Kidney (tissue), 22 donors: ENCODE data around the gene THSD8. TPM values are rescaled to one million over a fixed set of nuclear protein-coding genes. Genes with fewer than 3 reads are reported as not detected.

ENCODE experiments used
- DNase-seq, 5 donors: peaks; one replicate each; pipeline ENCODE4 v3.0.0-alpha.2; 2013 to 2020
- FAIRE-seq: peaks from 2 replicates; lab custom pipeline; 2012; peaks lifted over from hg19 to GRCh38; lab: Jason Lieb, UNC
- H3K27ac ChIP-seq, 2 donors: one replicate each; pipeline ENCODE4 v1.7.0; 2013; ENCODE audit warnings: low read depth in 2 of 2, low read length in 2 of 2, inconsistent platforms in 1 of 2
- H3K27me3 ChIP-seq: one replicate; pipeline ENCODE4 v1.7.1; 2013; ENCODE audit warnings: low read length, inconsistent platforms; ENCODE audit not compliant: control insufficient read depth, insufficient read depth
- H3K36me3 ChIP-seq, 3 donors: one replicate each; pipeline versions ENCODE4 v1.7.0 to v1.7.1; 2013; ENCODE audit warnings: low read length in 3 of 3, control low read depth in 1 of 3, inconsistent platforms in 1 of 3; ENCODE audit not compliant: insufficient read depth in 3 of 3, control insufficient read depth in 2 of 3
- H3K4me1 ChIP-seq, 3 donors: one replicate each; pipeline versions ENCODE4 v1.7.0 to v1.7.1; 2013; ENCODE audit warnings: low read length in 3 of 3, inconsistent platforms in 1 of 3, low read depth in 1 of 3; ENCODE audit not compliant: control insufficient read depth in 2 of 3, insufficient read depth in 2 of 3
- H3K4me3 ChIP-seq, 3 donors: one replicate each; pipeline versions ENCODE4 v1.7.0 to v1.8.1; 2013; ENCODE audit warnings: low read length in 3 of 3, control low read depth in 1 of 3, inconsistent platforms in 1 of 3
- H3K9ac ChIP-seq, 3 donors: one replicate each; pipeline versions ENCODE4 v1.7.0 to v1.7.1; 2013; ENCODE audit warnings: low read length in 3 of 3, control low read depth in 1 of 3, inconsistent platforms in 1 of 3
- H3K9me3 ChIP-seq, 3 donors: one replicate each; pipeline versions ENCODE4 v1.7.0 to v1.7.1; 2013; ENCODE audit warnings: low read length in 3 of 3, control low read depth in 1 of 3, inconsistent platforms in 1 of 3; ENCODE audit not compliant: control insufficient read depth in 2 of 3, insufficient read depth in 1 of 3
- CTCF ChIP-seq: IDR thresholded peaks from 3 replicates; pipeline ENCODE4 v1.5.1; 2012; ENCODE audit warnings: mild to moderate bottlenecking, moderate library complexity, borderline replicate concordance; ENCODE audit not compliant: insufficient read depth; ENCODE audit errors: extremely low read depth
- intact Hi-C: fragments of 100-400 bp; cut with DNase I; formaldehyde crosslinking; loops from one replicate; pipeline ENCODE4 v1.11.1; 2022
- long read RNA-seq, 10 donors: library from polyadenylated mRNA in 1 of 10; unstranded in 1 of 10; transcript quantifications; one replicate each; pipeline ENCODE4 v2.0.0 and lab custom pipeline, GENCODE V29; 2021 to 2026
- polyA plus RNA-seq: library from polyadenylated mRNA; stranded (reverse); fragments of 350-450 nt; fragmentation: Illumina TruSeq; extraction: RNeasy Lipid Tissue Mini Kit (QIAGEN cat#74804); gene quantifications from one replicate; pipeline ENCODE4 v1.2.3, GENCODE V29; 2014; ENCODE audit warnings: low read depth, low replicate concordance; ENCODE audit not compliant: insufficient read depth
- total RNA-seq: library from RNA; stranded (reverse); fragmentation: NEBNext Ultra II Directional; extraction: Animal tissue kit (Norgen Biotek cat#: 25700); gene quantifications from one replicate; pipeline ENCODE4 v1.2.1, GENCODE V29; 2021
- donor health status: control.
- donor health status: control.
- donor health status: control.
- donor health status: control.
- donor health status: control.
- donor health status: DM: yes; HTN: yes; CAD: no.
- donor health status: Normal renal cell carcinoma (clear cell type).

Gene THSD8
- 3.2 TPM for total RNA-seq
- polyA plus RNA-seq: 10.0 TPM
- long read RNA-seq, donor 1: 0 reads
- long read RNA-seq, donor 2: 0 reads
- long read RNA-seq, donor 3: 0 reads
- long read RNA-seq, donor 4: 0 reads
- long read RNA-seq, donor 5: 0 reads
- long read RNA-seq, donor 6: 0 reads
- long read RNA-seq, donor 7: 0 reads
- long read RNA-seq, donor 8: 0 reads
- long read RNA-seq, donor 9: 0 reads
- long read RNA-seq, donor 10: 0 reads

- DNase-seq (peak; percentile 86 to 93 (median 92)), FAIRE-seq (no peak)
- H3K27ac ChIP-seq: peak within 1 kb of the TSS; percentile 80 to 87
- H3K36me3 ChIP-seq: peaks cover 0 to 9% (median 2%) of the 10 kb centered on the region in 3 donors
- no peaks in the 10 kb centered on the region for H3K9me3 ChIP-seq
- peak within 1 kb of the TSS; percentile 78 to 93 (median 90) for H3K4me3 ChIP-seq
- H3K4me1 ChIP-seq: peaks cover 0 to 17% (median 10%) of the 10 kb centered on the region in 3 donors
- no peaks in the 10 kb centered on the region for H3K27me3 ChIP-seq
- H3K9ac ChIP-seq: peak within 1 kb of the TSS; percentile 69 to 98 (median 91)
- peak; percentile 18 for TF ChIP-seq CTCF
- intact Hi-C loops: no loop called here
Measured at GRCh38 chr19:12801466-12802266, at the start of gene THSD8, which contains the start of gene PRDX2. THSD8 (plus strand) TSS chr19:12802069; CDS start chr19:12802072, 3 bp downstream. PRDX2 (minus strand) TSS chr19:12801800; CDS start chr19:12801261, 539 bp downstream.

GRCh38 chr19:12754465-12755196 is 47.2 kb upstream of the THSD8 start:
- Histone ChIP-seq H3K36me3 (no peaks in the 10 kb centered on the region), H3K4me1 (peaks cover 0 to 2% (median 0%) of the 10 kb centered on the region in 3 donors), H3K27me3 (no peaks in the 10 kb centered on the region), H3K4me3 (no peak overlapping the region), H3K9me3 (no peaks in the 10 kb centered on the region), H3K27ac (no peak overlapping the region), H3K9ac (no peak overlapping the region)
- no peak for TF ChIP-seq CTCF
- intact Hi-C loops: no loop called here
- FAIRE-seq (no peak), DNase-seq (no peak)

- H3K4me3 ChIP-seq: no peak overlapping the region
- H3K27me3 ChIP-seq: no peaks in the 10 kb centered on the region
- no peak overlapping the region for H3K9ac ChIP-seq
- no peak for TF ChIP-seq CTCF
- FAIRE-seq (no peak), DNase-seq (no peak)
- intact Hi-C loops: no loop called here
- H3K27ac ChIP-seq: no peak overlapping the region
- H3K9me3 ChIP-seq: no peaks in the 10 kb centered on the region
- H3K36me3 ChIP-seq: no peaks in the 10 kb centered on the region
- H3K4me1 ChIP-seq: peaks cover 0 to 2% (median 0%) of the 10 kb centered on the region in 3 donors
Measured at GRCh38 chr19:12756150-12756883, 45.6 kb upstream of the THSD8 start.
